Measurements from ENCODE around the gene MTERF4.

MTERF4 gene

GRCh38 chr2:241139531-241140444 is 37.7 kb upstream of the MTERF4 start:
- H3K27me3 ChIP-seq (ENCODE audit: low read depth, low read length): no peaks in the 10 kb centered on the region
- peaks cover 35% of the 10 kb centered on the region for H3K36me3 ChIP-seq (replicated peaks; ENCODE audit: low read depth, low read length)
- no peak overlapping the region for H3K27ac ChIP-seq (ENCODE audit: low read length)
- no peak overlapping the region for H2AFZ ChIP-seq (ENCODE audit: low read depth, low read length)
- H3K79me2 ChIP-seq (ENCODE audit: low read length): peaks cover 51% of the 10 kb centered on the region
- no peaks in the 10 kb centered on the region for H3K4me1 ChIP-seq (ENCODE audit: low read length)
- H3K9me3 ChIP-seq (ENCODE audit: insufficient read depth, low read length): no peaks in the 10 kb centered on the region
- no peak for TF ChIP-seq CTCF (IDR thresholded peaks at IDR 0.05; ENCODE audit: low read depth, low read length)
- no peak overlapping the region for H3K4me3 ChIP-seq (ENCODE audit: low read length)
- no peaks in the 10 kb centered on the region for H4K20me1 ChIP-seq (ENCODE audit: insufficient read depth, low read length)
- H3K4me2 ChIP-seq (ENCODE audit: low read length): no peak overlapping the region
- no peak overlapping the region for H3K9ac ChIP-seq (ENCODE audit: low read length)

- Histone ChIP-seq H3K36me3 (replicated peaks; ENCODE audit: low read depth, low read length) (peaks cover 45% of the 10 kb centered on the region), H3K4me1 (ENCODE audit: low read length) (peaks cover 7% of the 10 kb centered on the region), H3K79me2 (ENCODE audit: low read length) (peaks cover 46% of the 10 kb centered on the region), H4K20me1 (ENCODE audit: insufficient read depth, low read length) (no peaks in the 10 kb centered on the region), H3K4me2 (ENCODE audit: low read length) (no peak overlapping the region), H3K27me3 (ENCODE audit: low read depth, low read length) (no peaks in the 10 kb centered on the region), H3K9ac (ENCODE audit: low read length) (no peak overlapping the region), H2AFZ (ENCODE audit: low read depth, low read length) (no peak overlapping the region), H3K27ac (ENCODE audit: low read length) (no peak overlapping the region), H3K9me3 (ENCODE audit: insufficient read depth, low read length) (no peaks in the 10 kb centered on the region), H3K4me3 (ENCODE audit: low read length) (no peak overlapping the region)
- TF ChIP-seq CTCF (IDR thresholded peaks at IDR 0.05; ENCODE audit: low read depth, low read length): no peak
- TF ChIP-seq EZH2phosphoT487 (IDR thresholded peaks at IDR 0.05; ENCODE audit: low read depth): no peak
Observed at GRCh38 chr2:241138471-241138870, 36.4 kb upstream of the MTERF4 start.

- Histone ChIP-seq H3K4me1 (ENCODE audit: low read length) (peaks cover 17% of the 10 kb centered on the region), H3K79me2 (ENCODE audit: low read length) (peaks cover 41% of the 10 kb centered on the region), H2AFZ (ENCODE audit: low read depth, low read length) (no peak overlapping the region), H4K20me1 (ENCODE audit: insufficient read depth, low read length) (no peaks in the 10 kb centered on the region), H3K27ac (ENCODE audit: low read length) (no peak overlapping the region), H3K4me2 (ENCODE audit: low read length) (no peak overlapping the region), H3K4me3 (ENCODE audit: low read length) (no peak overlapping the region), H3K27me3 (ENCODE audit: low read depth, low read length) (no peaks in the 10 kb centered on the region), H3K9ac (ENCODE audit: low read length) (no peak overlapping the region), H3K36me3 (replicated peaks; ENCODE audit: low read depth, low read length) (peaks cover 46% of the 10 kb centered on the region), H3K9me3 (ENCODE audit: insufficient read depth, low read length) (no peaks in the 10 kb centered on the region)
- no peak for TF ChIP-seq EZH2phosphoT487 (IDR thresholded peaks at IDR 0.05; ENCODE audit: low read depth)
- no peak for TF ChIP-seq CTCF (IDR thresholded peaks at IDR 0.05; ENCODE audit: low read depth, low read length)
Observed at GRCh38 chr2:241137276-241138190, 35.4 kb upstream of the MTERF4 start.

Data from OCI-LY3 (cell line).